ENCODE measurements around the gene GABRG3. TPM values are rescaled to one million over a fixed set of nuclear protein-coding genes. Genes with fewer than 3 reads are reported as not detected.

The GABRG3 gene
- total and polyA plus RNA-seq, 5 donors, result under 0.01 TPM; not detected in 4

DNA sequence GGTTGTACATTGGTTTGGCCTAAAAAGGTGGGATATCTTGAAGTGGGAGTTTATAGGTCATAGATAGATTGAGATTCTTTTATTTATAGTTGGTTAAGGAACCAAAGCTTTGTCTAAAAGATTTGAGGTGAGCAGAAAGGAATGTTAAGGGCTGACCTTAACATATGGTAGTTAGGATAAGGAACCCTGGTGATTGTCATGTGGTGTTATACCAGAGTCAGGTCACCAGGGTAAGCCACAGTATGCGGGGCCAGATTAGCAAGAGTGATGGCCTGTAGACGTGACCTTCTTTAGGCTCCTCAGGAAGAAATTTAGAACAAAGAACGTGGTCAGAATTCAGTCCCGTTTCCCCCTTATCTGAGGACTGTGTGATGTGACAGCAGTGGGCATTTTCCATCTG lies 249.2 kb downstream of the GABRG3 start:
- intact Hi-C loops (cut with DNase I), result no loop called here
- Histone ChIP-seq H3K27ac (ENCODE audit: low read length) (no peak overlapping the region), H3K27me3 (ENCODE audit: control insufficient read depth, insufficient read depth) (no peaks in the 10 kb centered on the region), H3K9me3 (ENCODE audit: control insufficient read depth, low read length) (no peaks in the 10 kb centered on the region), H3K4me3 (ENCODE audit: low read length) (no peak overlapping the region), H3K4me1 (ENCODE audit: control insufficient read depth, insufficient read depth, low read length) (no peaks in the 10 kb centered on the region)
- no peak for DNase-seq
- ATAC-seq, result no peak
- WGBS, result 43% methylated on average over 4 of the region's 4 CpGs

DNA sequence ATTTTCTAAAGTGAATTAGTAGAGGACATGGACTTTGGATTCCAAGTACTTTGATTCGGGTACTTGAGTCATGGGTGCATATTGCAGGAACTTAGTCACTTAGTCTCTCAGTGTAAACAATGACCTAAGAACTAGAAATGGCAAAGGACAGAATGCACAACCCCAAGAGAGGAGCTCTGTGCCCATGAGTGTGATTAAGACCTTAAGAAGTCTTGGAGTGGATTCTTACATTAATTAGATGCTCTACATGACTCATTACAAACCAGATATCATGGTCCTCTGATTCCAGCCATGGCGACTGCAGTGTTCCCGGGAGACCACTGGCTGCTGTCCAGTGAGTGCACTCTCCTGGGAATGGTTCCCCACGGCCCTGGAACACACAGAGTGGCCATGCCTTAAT lies 251.5 kb downstream of the GABRG3 start:
- H3K4me3 ChIP-seq (ENCODE audit: low read length), result no peak overlapping the region
- H3K9me3 ChIP-seq (ENCODE audit: control insufficient read depth, low read length), result no peaks in the 10 kb centered on the region
- DNase-seq (no peak), ATAC-seq (peak in 1 of 2 donors; percentile 54)
- H3K27me3 ChIP-seq (ENCODE audit: control insufficient read depth, insufficient read depth), result no peaks in the 10 kb centered on the region
- no peaks in the 10 kb centered on the region for H3K4me1 ChIP-seq (ENCODE audit: control insufficient read depth, insufficient read depth, low read length)
- 50% methylated on average over 4 of the region's 4 CpGs for WGBS
- H3K27ac ChIP-seq (ENCODE audit: low read length), result no peak overlapping the region
- intact Hi-C loops (cut with DNase I), result no loop called here

DNA sequence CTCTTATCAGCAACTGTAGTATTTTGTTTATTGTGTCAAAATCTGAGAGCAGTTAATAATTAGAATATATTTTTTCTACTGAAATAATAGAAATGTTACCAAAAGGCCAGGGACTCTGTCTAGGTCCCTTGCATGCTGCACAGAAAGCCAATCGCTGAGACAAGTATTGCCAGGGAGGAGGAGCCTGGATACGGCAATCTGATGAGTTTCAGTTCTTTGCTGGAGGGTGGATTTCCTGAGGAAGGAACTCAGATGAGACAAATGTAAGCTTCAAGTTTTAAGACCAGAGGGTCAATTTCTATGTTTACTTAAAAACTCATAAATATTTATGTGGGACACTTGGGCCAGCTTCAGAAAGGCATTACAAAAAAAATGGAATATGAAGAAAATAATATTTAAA lies 252.2 kb downstream of the GABRG3 start:
- WGBS, result 30% methylated on average over 2 of the region's 2 CpGs

DNA sequence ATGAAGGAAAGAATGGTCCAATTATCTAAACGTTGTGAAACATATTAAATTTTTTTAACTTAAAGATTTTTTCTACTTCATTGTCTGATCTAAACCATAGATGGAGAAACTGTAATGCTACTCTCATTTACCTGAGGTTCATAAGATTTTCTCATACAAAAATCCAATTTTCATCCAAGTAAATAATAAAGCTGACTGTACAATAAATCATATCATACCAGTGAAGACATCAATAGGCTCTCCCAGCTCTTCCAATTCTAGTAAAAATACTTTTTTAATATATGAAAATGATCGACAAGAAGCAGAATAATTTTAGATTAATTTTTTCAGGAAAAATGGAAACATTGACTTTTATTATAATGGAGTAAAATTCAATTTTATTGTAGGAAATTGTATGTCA lies 260.8 kb downstream of the GABRG3 start:
- no peak overlapping the region for H3K27ac ChIP-seq (ENCODE audit: low read length)
- intact Hi-C loops (cut with DNase I), result loop anchor here in 1 of 4 donors (10.0 kb wide), 1 partner anchor 57 kb away; no protein-coding TSS in a partner anchor
- DNase-seq (no peak), ATAC-seq (no peak)
- no peaks in the 10 kb centered on the region for H3K4me1 ChIP-seq (ENCODE audit: control insufficient read depth, insufficient read depth, low read length)
- H3K27me3 ChIP-seq (ENCODE audit: control insufficient read depth, insufficient read depth), result no peaks in the 10 kb centered on the region
- no peak overlapping the region for H3K4me3 ChIP-seq (ENCODE audit: low read length)
- no peaks in the 10 kb centered on the region for H3K9me3 ChIP-seq (ENCODE audit: control insufficient read depth, low read length)
- 78% methylated on average over 2 of the region's 2 CpGs for WGBS

More for the DNA sequence above, 252.2 kb downstream of the GABRG3 start:
- Histone ChIP-seq H3K4me1 (ENCODE audit: control insufficient read depth, insufficient read depth, low read length) (no peaks in the 10 kb centered on the region), H3K27ac (ENCODE audit: low read length) (no peak overlapping the region), H3K27me3 (ENCODE audit: control insufficient read depth, insufficient read depth) (no peaks in the 10 kb centered on the region), H3K9me3 (ENCODE audit: control insufficient read depth, low read length) (no peaks in the 10 kb centered on the region), H3K4me3 (ENCODE audit: low read length) (no peak overlapping the region)
- DNase-seq (no peak), ATAC-seq (peak in 1 of 2 donors; percentile 73)
- intact Hi-C loops (cut with DNase I), result no loop called here

DNA sequence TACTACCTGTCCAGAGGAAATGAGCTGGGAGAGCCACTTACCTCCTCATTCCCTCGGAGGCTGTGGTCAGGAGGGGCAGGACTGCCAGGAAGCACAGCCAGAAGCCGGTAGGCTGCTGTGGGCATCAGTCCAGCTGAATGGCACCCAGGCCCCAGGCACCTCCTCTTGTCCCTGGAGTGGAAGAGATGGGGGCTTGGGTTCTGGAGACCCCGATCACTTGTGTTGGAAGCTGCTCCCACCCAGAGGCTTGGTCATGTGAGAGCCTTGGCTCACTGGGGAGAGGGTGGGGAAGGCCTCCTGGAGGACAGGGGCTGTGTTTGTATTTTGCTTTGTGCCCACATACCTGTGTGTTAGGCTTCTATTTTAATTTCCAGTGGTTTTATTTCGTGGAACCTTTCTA lies 261.9 kb downstream of the GABRG3 start:
- 73% methylated on average over 4 of the region's 4 CpGs for WGBS
- intact Hi-C loops (cut with DNase I), result loop anchor here in 1 of 4 donors (10.0 kb wide), 1 partner anchor 58 kb away; no protein-coding TSS in a partner anchor

DNA sequence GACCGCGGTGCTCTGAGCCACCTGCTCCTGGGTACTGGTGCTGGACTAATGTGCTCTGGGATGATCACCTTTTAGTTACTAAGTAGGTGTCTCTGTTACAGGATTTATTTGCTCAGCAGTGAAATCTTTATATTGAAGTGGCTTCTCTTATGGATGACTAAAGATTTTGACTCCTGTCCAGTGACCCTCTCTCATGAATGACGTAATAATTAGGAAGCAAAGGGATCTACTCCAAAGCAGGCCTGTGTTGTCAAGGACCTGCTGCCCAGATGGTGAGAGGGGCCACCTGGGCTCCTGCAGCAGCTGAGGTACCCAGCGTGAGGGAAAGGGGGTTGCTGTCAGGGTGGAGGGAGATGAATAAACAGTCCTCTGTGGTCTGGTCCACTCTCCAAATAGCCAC lies 263.6 kb downstream of the GABRG3 start:
- no peaks in the 10 kb centered on the region for H3K9me3 ChIP-seq (ENCODE audit: control insufficient read depth, low read length)
- no peak overlapping the region for H3K27ac ChIP-seq (ENCODE audit: low read length)
- H3K4me3 ChIP-seq (ENCODE audit: low read length), result no peak overlapping the region
- DNase-seq, result no peak
- no peak for ATAC-seq
- H3K4me1 ChIP-seq (ENCODE audit: control insufficient read depth, insufficient read depth, low read length), result no peaks in the 10 kb centered on the region
- no peaks in the 10 kb centered on the region for H3K27me3 ChIP-seq (ENCODE audit: control insufficient read depth, insufficient read depth)
- 80% methylated on average over 4 of the region's 4 CpGs for WGBS
- intact Hi-C loops (cut with DNase I), result loop anchor here in 1 of 4 donors (10.0 kb wide), 1 partner anchor 60 kb away; no protein-coding TSS in a partner anchor

More for the DNA sequence above, 261.9 kb downstream of the GABRG3 start:
- no peak overlapping the region for H3K27ac ChIP-seq (ENCODE audit: low read length)
- no peak overlapping the region for H3K4me3 ChIP-seq (ENCODE audit: low read length)
- H3K9me3 ChIP-seq (ENCODE audit: control insufficient read depth, low read length), result no peaks in the 10 kb centered on the region
- H3K4me1 ChIP-seq (ENCODE audit: control insufficient read depth, insufficient read depth, low read length), result no peaks in the 10 kb centered on the region
- ATAC-seq (no peak), DNase-seq (no peak)
- H3K27me3 ChIP-seq (ENCODE audit: control insufficient read depth, insufficient read depth), result no peaks in the 10 kb centered on the region

DNA sequence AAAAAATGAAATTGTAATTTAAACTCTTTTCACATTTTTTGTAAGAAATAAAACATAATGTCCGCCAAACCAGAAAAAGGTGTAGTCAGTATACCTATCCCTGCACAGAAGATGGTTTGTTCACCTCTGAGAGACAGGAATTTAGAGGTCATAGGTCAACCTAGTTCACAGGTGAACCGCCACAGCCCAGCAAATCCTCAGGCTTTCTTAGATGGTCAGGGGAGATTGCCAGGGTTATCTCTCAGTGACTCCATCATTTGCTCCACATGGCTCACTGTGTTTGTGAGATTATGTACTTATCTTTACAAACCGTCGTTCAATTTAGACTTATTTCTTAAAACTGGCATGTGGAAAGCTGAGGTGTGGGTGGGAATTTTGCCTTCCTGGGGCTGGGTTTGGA lies 264.2 kb downstream of the GABRG3 start:
- ATAC-seq (no peak), DNase-seq (no peak)
- no peak overlapping the region for H3K4me3 ChIP-seq (ENCODE audit: low read length)
- no peaks in the 10 kb centered on the region for H3K9me3 ChIP-seq (ENCODE audit: control insufficient read depth, low read length)
- no peaks in the 10 kb centered on the region for H3K27me3 ChIP-seq (ENCODE audit: control insufficient read depth, insufficient read depth)
- WGBS, result 48% methylated on average over 4 of the region's 4 CpGs
- no peaks in the 10 kb centered on the region for H3K4me1 ChIP-seq (ENCODE audit: control insufficient read depth, insufficient read depth, low read length)
- intact Hi-C loops (cut with DNase I), result loop anchor here in 1 of 4 donors (10.0 kb wide), 1 partner anchor 60 kb away; no protein-coding TSS in a partner anchor
- no peak overlapping the region for H3K27ac ChIP-seq (ENCODE audit: low read length)

DNA sequence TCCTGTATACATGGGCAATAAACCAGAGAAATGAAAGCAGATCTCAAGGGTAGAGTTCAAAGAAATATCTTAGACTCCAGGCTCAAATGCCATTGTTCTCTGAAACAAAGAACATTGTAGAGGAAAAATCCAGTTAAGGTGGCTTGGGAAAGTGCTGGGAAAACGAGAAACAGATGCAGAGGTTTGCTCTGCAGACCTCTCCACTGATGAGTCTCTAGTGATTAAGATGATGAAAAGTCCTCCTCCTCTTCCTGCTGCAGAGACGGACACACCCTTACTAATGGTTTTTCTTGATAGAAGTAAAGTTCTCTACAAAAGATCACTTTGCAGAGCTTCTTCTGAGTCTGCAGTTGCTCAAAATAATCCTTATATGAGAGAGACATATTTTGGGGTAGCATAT lies 264.7 kb downstream of the GABRG3 start:
- DNase-seq, result no peak
- no peaks in the 10 kb centered on the region for H3K4me1 ChIP-seq (ENCODE audit: control insufficient read depth, insufficient read depth, low read length)
- H3K9me3 ChIP-seq (ENCODE audit: control insufficient read depth, low read length), result no peaks in the 10 kb centered on the region
- WGBS, result 19% methylated on average over 2 of the region's 2 CpGs
- H3K27me3 ChIP-seq (ENCODE audit: control insufficient read depth, insufficient read depth), result no peaks in the 10 kb centered on the region
- intact Hi-C loops (cut with DNase I), result loop anchor here in 1 of 4 donors (10.0 kb wide), 1 partner anchor 61 kb away; no protein-coding TSS in a partner anchor
- ATAC-seq, result no peak
- no peak overlapping the region for H3K4me3 ChIP-seq (ENCODE audit: low read length)
- no peak overlapping the region for H3K27ac ChIP-seq (ENCODE audit: low read length)

DNA sequence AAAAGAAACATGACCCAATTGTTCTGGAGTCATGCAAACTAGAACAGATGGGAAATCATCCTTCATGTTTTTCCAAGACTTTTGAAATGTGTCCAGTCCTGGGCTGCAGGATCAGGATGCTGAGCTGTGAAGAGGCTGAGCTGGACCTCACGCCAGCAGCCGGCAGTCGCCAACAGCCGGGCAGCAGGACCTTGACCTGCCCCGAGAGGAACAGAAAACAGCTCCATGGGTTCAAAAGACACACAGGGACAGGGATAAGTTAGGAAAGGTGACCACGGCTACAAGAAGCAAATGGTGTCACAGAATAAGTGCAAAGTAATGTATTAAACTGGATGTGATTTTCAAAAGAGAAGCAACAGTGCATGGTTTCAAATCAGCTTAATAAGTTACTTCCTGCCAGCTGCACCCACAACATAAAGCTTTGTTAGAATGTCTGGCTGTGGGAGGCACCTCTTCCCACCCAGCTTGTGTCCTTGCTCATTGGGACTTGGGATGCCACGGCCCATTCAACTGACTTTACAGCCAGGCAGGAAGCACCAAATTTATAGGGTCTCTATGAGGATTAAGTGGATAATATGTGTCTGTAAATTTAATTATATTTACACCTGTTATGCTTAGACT lies 266.4 kb downstream of the GABRG3 start:
- DNase-seq, result no peak
- intact Hi-C loops (cut with DNase I), result loop anchor here in 1 of 4 donors (10.0 kb wide), 1 partner anchor 63 kb away; no protein-coding TSS in a partner anchor
- H3K27me3 ChIP-seq (ENCODE audit: control insufficient read depth, insufficient read depth), result no peaks in the 10 kb centered on the region
- 60% methylated on average over 7 of the region's 7 CpGs for WGBS
- H3K27ac ChIP-seq (ENCODE audit: low read length), result no peak overlapping the region
- no peak overlapping the region for H3K4me3 ChIP-seq (ENCODE audit: low read length)
- H3K9me3 ChIP-seq (ENCODE audit: control insufficient read depth, low read length), result no peaks in the 10 kb centered on the region
- H3K4me1 ChIP-seq (ENCODE audit: control insufficient read depth, insufficient read depth, low read length), result no peaks in the 10 kb centered on the region
- ATAC-seq, result no peak

DNA sequence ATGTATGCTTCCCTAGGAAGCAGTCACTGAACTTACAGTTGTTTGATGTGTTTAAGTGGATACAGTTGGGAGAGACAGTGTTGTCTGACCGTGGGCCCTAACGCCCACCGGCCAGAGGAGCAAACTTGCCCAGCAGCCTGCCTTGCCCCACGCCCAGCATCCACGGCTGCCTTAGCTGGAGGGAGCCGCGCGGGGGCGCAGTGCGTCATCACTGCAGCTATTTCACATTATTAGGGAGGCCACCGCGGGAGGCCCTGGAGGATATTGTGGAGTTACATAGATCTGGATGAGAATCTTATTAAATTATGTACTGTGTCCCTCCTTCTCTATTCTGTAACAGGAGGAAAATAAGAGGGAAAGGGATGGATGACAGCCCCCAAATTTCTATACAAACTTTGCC lies 267.2 kb downstream of the GABRG3 start:
- Histone ChIP-seq H3K4me1 (ENCODE audit: control insufficient read depth, insufficient read depth, low read length) (no peaks in the 10 kb centered on the region), H3K9me3 (ENCODE audit: control insufficient read depth, low read length) (no peaks in the 10 kb centered on the region), H3K27ac (ENCODE audit: low read length) (no peak overlapping the region), H3K27me3 (ENCODE audit: control insufficient read depth, insufficient read depth) (no peaks in the 10 kb centered on the region), H3K4me3 (ENCODE audit: low read length) (no peak overlapping the region)
- intact Hi-C loops (cut with DNase I), result loop anchor here in 1 of 4 donors (10.0 kb wide), 1 partner anchor 63 kb away; no protein-coding TSS in a partner anchor
- DNase-seq (no peak), ATAC-seq (no peak)
- WGBS, result 73% methylated on average over 12 of the region's 12 CpGs

DNA sequence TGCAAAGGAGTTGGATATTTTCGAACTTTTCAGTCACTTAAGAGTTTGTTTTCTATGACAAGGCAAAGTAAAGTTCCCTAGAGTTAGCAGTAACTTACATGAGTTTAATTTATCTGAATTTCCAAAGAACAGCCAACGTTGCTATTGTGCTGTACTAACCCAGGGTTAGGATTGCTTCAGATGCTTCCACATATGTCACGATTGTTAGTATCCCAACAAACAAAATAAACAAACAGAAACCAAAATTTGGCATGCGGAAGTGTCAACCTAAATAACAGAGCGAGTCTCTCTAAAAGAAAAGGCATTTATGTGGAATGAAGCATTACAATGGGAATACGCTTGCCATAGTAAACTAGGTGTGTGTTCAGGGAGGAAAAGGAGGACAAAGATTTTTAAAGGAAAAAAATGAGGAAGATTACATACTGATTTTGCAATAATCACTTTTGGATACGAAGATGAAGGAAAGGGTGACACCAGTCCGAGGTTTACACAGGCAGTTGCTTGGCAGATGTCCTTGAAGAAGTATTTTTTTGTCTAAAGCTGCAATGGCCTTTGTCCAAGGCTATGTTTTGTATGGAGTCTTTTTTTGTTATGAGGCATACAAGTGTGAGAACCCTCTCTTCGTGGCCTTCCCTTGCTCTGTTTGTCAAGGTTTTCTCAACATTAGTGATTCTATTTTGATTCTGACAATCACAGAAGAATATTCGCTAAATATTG lies 267.9 kb downstream of the GABRG3 start:
- Histone ChIP-seq H3K4me1 (ENCODE audit: control insufficient read depth, insufficient read depth, low read length) (no peaks in the 10 kb centered on the region), H3K9me3 (ENCODE audit: control insufficient read depth, low read length) (no peaks in the 10 kb centered on the region), H3K27me3 (ENCODE audit: control insufficient read depth, insufficient read depth) (no peaks in the 10 kb centered on the region), H3K4me3 (ENCODE audit: low read length) (no peak overlapping the region), H3K27ac (ENCODE audit: low read length) (no peak overlapping the region)
- intact Hi-C loops (cut with DNase I), result loop anchor here in 1 of 4 donors (10.0 kb wide), 1 partner anchor 64 kb away; no protein-coding TSS in a partner anchor
- DNase-seq, result no peak
- ATAC-seq, result no peak
- WGBS, result 67% methylated on average over 10 of the region's 10 CpGs
